ENCODE measurements around the gene HSPA5. TPM values are rescaled to one million over a fixed set of nuclear protein-coding genes. Genes with fewer than 3 reads are reported as not detected.

The HSPA5 gene
- total and polyA plus RNA-seq, 2 of the 4 experiments (the other 2 are of a cell fraction), result 118 to 419 TPM

DNA sequence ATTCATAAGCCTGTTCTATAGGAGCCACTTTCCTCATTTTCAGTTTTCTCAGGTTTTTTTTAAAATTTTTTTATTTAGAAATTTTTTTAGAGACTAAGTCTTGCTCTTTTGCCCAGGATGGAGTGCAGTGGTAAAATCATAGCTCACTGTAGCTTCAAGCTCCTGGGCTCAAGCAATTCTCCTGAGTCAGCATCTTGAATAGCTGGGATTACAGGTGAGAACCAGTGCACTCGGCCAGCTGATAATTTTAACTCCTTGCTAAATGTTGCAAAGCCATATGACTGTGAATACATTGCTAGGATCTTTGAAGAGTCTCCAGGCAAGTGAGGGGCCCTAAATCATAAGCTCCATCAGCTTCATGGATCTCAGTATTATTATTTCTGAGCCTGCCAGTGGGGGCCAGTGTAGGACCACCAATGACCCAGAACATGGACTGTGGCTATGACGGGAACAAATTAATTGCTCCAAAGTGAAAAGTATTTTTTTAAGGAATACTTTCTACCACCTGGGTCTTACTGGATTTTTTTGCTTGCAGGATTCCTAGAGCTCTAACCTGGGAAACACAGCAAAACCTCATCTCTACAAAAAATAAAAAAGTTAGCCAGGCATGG, 14.7 kb upstream of the HSPA5 start:
- no peak overlapping the region for H2BK20ac ChIP-seq (ENCODE audit: low read depth, low read length)
- no peaks in the 10 kb centered on the region for H3K9me1 ChIP-seq (ENCODE audit: insufficient read depth, low read length)
- H4K20me1 ChIP-seq (ENCODE audit: insufficient read depth, low read length), result no peaks in the 10 kb centered on the region
- no peak overlapping the region for H4K5ac ChIP-seq (ENCODE audit: low read depth, low read length)
- no peak overlapping the region for H3K4ac ChIP-seq (ENCODE audit: low read depth, low read length)
- H3K56ac ChIP-seq (ENCODE audit: extremely low read depth, insufficient read depth, low read length), result no peak overlapping the region
- no peak overlapping the region for H3K18ac ChIP-seq (ENCODE audit: low read depth, low read length)
- H2BK5ac ChIP-seq (ENCODE audit: low read depth, low read length, poor library complexity, severe bottlenecking), result no peak overlapping the region
- no peak overlapping the region for H3K27ac ChIP-seq (ENCODE audit: insufficient read depth, low read length)
- no CpG with 5 or more reads among the region's 2 CpGs for WGBS, 2 experiments (ENCODE audit: extremely low coverage in 2 of 2, insufficient read length in 1 of 2)
- H3K36me3 ChIP-seq (ENCODE audit: control insufficient read depth, insufficient read depth, low read length), result no peaks in the 10 kb centered on the region
- no peak overlapping the region for H4K91ac ChIP-seq (ENCODE audit: insufficient read depth, low read depth, low read length)
- no peaks in the 10 kb centered on the region for H3K4me1 ChIP-seq (ENCODE audit: control insufficient read depth, insufficient read depth, low read length)
- H3K9me3 ChIP-seq (ENCODE audit: control insufficient read depth, insufficient read depth, low read length), result no peaks in the 10 kb centered on the region
- intact Hi-C loops (cut with micrococcal nuclease) (loop anchor here (2.0 kb wide), 1 partner anchor 119 kb away; no protein-coding TSS in a partner anchor), in situ Hi-C loops (cut with MboI; ENCODE audit: low sequenced_read_pairs) (no loop called here), dilution Hi-C loops (cut with HindIII; ENCODE audit: low sequenced_read_pairs, unreplicated experiment) (no loop called here)
- ATAC-seq (ENCODE audit: low read depth) (peak; percentile 59; the same call in 1 of the 2 replicates), DNase-seq (no peak)
- H3K4me2 ChIP-seq (ENCODE audit: low read depth, low read length), result no peak overlapping the region
- no peak overlapping the region for H3K14ac ChIP-seq (replicated peaks; ENCODE audit: low read depth, low read length)
- BruUV-seq (replicated peaks), result no TSS peak
- POLR2A ChIA-PET (ENCODE audit: unreplicated experiment), result interaction anchor here (0.8 kb wide), 1 partner anchor 15 kb away, joined by 4 read pairs; the partner anchor contains the start of gene HSPA5
- H3K4me3 ChIP-seq (ENCODE audit: insufficient read depth, low read depth, low read length), result no peak overlapping the region
- no peaks in the 10 kb centered on the region for H3K79me1 ChIP-seq (ENCODE audit: low read depth in 1 of 2, low read length in 2 of 2)
- CTCF ChIA-PET, result interaction anchor here (0.7 to 1.2 kb wide), 2 partner anchors 111 to 404 kb away, joined by 3 read pairs; no protein-coding TSS in a partner anchor
- no peak for TF ChIP-seq RCOR1 (IDR thresholded peaks at IDR 0.05; ENCODE audit: insufficient replicate concordance, low read length)
- TF ChIP-seq, protein P1, sequence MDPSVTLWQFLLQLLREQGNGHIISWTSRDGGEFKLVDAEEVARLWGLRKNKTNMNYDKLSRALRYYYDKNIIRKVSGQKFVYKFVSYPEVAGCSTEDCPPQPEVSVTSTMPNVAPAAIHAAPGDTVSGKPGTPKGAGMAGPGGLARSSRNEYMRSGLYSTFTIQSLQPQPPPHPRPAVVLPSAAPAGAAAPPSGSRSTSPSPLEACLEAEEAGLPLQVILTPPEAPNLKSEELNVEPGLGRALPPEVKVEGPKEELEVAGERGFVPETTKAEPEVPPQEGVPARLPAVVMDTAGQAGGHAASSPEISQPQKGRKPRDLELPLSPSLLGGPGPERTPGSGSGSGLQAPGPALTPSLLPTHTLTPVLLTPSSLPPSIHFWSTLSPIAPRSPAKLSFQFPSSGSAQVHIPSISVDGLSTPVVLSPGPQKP (IDR thresholded peaks at IDR 0.05; ENCODE audit: borderline replicate concordance, low read depth, low read length), result no peak
- no peak for TF ChIP-seq USF2 (IDR thresholded peaks at IDR 0.05; ENCODE audit: low read depth, low read length)
- no peak for TF ChIP-seq MAZ (IDR thresholded peaks at IDR 0.05; ENCODE audit: borderline replicate concordance, low read depth, low read length)
- no peak for TF ChIP-seq CEBPB (IDR thresholded peaks at IDR 0.05; ENCODE audit: low read depth, low read length)
- no peak for TF ChIP-seq POLR2A (IDR thresholded peaks at IDR 0.05; ENCODE audit: low read depth, low read length)
- peak; percentile 90 for TF ChIP-seq MAFK (IDR thresholded peaks at IDR 0.05; ENCODE audit: low read depth, low read length)
- TF ChIP-seq RFX5 (IDR thresholded peaks at IDR 0.05; ENCODE audit: low read depth, low read length), result no peak
- TF ChIP-seq CHD1 (IDR thresholded peaks at IDR 0.05; ENCODE audit: low read depth, low read length), result no peak
- TF ChIP-seq FOS (IDR thresholded peaks at IDR 0.05; ENCODE audit: low read depth, low read length), result no peak
- no peak for TF ChIP-seq MXI1 (IDR thresholded peaks at IDR 0.05; ENCODE audit: borderline replicate concordance, low read depth, low read length)
- TF ChIP-seq RAD21 (IDR thresholded peaks at IDR 0.05; ENCODE audit: low read length), result peak; percentile 60
- peak; percentile 20; the same call in 1 of the 2 replicates for TF ChIP-seq SMC3 (IDR thresholded peaks at IDR 0.05; ENCODE audit: low read depth, low read length)
- TF ChIP-seq NFE2L2 (IDR thresholded peaks at IDR 0.05; ENCODE audit: low read depth, low read length), result no peak
- TF ChIP-seq, protein P2, sequence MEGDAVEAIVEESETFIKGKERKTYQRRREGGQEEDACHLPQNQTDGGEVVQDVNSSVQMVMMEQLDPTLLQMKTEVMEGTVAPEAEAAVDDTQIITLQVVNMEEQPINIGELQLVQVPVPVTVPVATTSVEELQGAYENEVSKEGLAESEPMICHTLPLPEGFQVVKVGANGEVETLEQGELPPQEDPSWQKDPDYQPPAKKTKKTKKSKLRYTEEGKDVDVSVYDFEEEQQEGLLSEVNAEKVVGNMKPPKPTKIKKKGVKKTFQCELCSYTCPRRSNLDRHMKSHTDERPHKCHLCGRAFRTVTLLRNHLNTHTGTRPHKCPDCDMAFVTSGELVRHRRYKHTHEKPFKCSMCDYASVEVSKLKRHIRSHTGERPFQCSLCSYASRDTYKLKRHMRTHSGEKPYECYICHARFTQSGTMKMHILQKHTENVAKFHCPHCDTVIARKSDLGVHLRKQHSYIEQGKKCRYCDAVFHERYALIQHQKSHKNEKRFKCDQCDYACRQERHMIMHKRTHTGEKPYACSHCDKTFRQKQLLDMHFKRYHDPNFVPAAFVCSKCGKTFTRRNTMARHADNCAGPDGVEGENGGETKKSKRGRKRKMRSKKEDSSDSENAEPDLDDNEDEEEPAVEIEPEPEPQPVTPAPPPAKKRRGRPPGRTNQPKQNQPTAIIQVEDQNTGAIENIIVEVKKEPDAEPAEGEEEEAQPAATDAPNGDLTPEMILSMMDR (conservative IDR thresholded peaks at IDR 0.05; ENCODE audit: low read depth, low read length), result peak; percentile 48
- no peak for TF ChIP-seq BHLHE40 (IDR thresholded peaks at IDR 0.05; ENCODE audit: low read depth, low read length)
- no peak overlapping the region for H2BK120ac ChIP-seq (ENCODE audit: low read depth, low read length)
- H2AFZ ChIP-seq (replicated peaks; ENCODE audit: low read length, poor library complexity), result no peak overlapping the region
- no peak overlapping the region for H2AK5ac ChIP-seq (ENCODE audit: low read depth, low read length)
- no peak overlapping the region for H2AK9ac ChIP-seq (replicated peaks; ENCODE audit: low read depth, low read length, poor library complexity)
- no peak overlapping the region for H3K9ac ChIP-seq (ENCODE audit: low read depth, low read length)
- no peak overlapping the region for H3K23ac ChIP-seq (ENCODE audit: low read depth, low read length)
- no peak overlapping the region for H2BK15ac ChIP-seq (ENCODE audit: low read depth, low read length)
- no peak overlapping the region for H4K8ac ChIP-seq (ENCODE audit: low read depth in 2 of 2, low read length in 2 of 2)
- no peaks in the 10 kb centered on the region for H3K27me3 ChIP-seq (ENCODE audit: control insufficient read depth, insufficient read depth, low read length)
